Activated CD8-positive, alpha-beta memory T cell treated with anti-CD3 and anti-CD28 coated beads for 36 hours (primary cell): ENCODE data around the gene SLC18A2. TPM values are rescaled to one million over a fixed set of nuclear protein-coding genes. Genes with fewer than 3 reads are reported as not detected.

Experiments
- CTCF ChIA-PET: fragments of 350-600 bp; sonication (Branson Sonifier 250); formaldehyde crosslinking; loops from one replicate; lab custom pipeline; 2021; ENCODE audit warnings: antibody characterized with exemption; lab: Charles Lee
- POLR2A ChIA-PET: fragments of 350-600 bp; sonication (Branson Sonifier 250); formaldehyde crosslinking; loops from one replicate; lab custom pipeline; 2021; ENCODE audit warnings: antibody characterized with exemption; lab: Charles Lee
- total RNA-seq, 2 experiments: library from RNA; stranded (reverse); gene quantifications; one replicate each; pipeline ENCODE4 v1.2.3, GENCODE V29; 2021

Gene SLC18A2
- total RNA-seq: under 1 TPM in 1 of 2 experiments, not detected in 1; 0.04 TPM

GRCh38 chr10:117240621-117241529 is at the start of gene SLC18A2:
TSS of gene SLC18A2 (plus strand) at chr10:117241114. CDS start at chr10:117241694, 580 bp downstream.
- CTCF ChIA-PET: interaction anchor here (0.7 kb wide), 1 partner anchor 52 kb away, joined by 3 read pairs; no protein-coding TSS in a partner anchor
- POLR2A ChIA-PET: no interaction called here

- CTCF ChIA-PET: interaction anchor here (1.3 kb wide), 1 partner anchor 20 kb away, joined by 5 read pairs; no protein-coding TSS in a partner anchor
These were observed 43.7 kb upstream of the SLC18A2 start, which contains the start of gene KCNK18 for GRCh38 chr10:117197189-117197588. TSS of gene KCNK18 (plus strand) at chr10:117197489. CDS start at chr10:117197489, 0 bp downstream.

GRCh38 chr10:117198088-117198487 is 42.8 kb upstream of the SLC18A2 start:
- CTCF ChIA-PET: no interaction called here

More at GRCh38 chr10:117197189-117197588, 43.7 kb upstream of the SLC18A2 start, which contains the start of gene KCNK18:
- POLR2A ChIA-PET: no interaction called here

GRCh38 chr10:117201826-117202225 is 39.1 kb upstream of the SLC18A2 start:
- ChIA-PET POLR2A (no interaction called here), CTCF (no interaction called here)

More at GRCh38 chr10:117198088-117198487, 42.8 kb upstream of the SLC18A2 start:
- POLR2A ChIA-PET: no interaction called here

- ChIA-PET POLR2A (no interaction called here), CTCF (interaction anchor here (1.3 kb wide), 1 partner anchor 12 kb away, joined by 3 read pairs; no protein-coding TSS in a partner anchor)
These were observed 36.6 kb upstream of the SLC18A2 start for GRCh38 chr10:117204316-117204715.

GRCh38 chr10:117212176-117212575 is 28.7 kb upstream of the SLC18A2 start:
- CTCF ChIA-PET: no interaction called here
- POLR2A ChIA-PET: no interaction called here

- ChIA-PET CTCF (interaction anchor here (1.5 kb wide), 1 partner anchor 106 kb away, joined by 4 read pairs; no protein-coding TSS in a partner anchor), POLR2A (no interaction called here)
These were observed 26.5 kb upstream of the SLC18A2 start for GRCh38 chr10:117214401-117214800.

- POLR2A ChIA-PET: no interaction called here
- CTCF ChIA-PET: interaction anchor here (1.1 to 1.6 kb wide), 3 partner anchors 63 to 118 kb away, joined by 3 to 4 read pairs (median 4); no protein-coding TSS in a partner anchor
These were observed 25.8 kb upstream of the SLC18A2 start for GRCh38 chr10:117215079-117215478.

- ChIA-PET CTCF (interaction anchor here (0.7 to 3.0 kb wide), 30 partner anchors 8 to 280 kb away, joined by 3 to 17 read pairs (median 4); partner anchors contain the start of gene KCNK18), POLR2A (no interaction called here)
These were observed 24.9 kb upstream of the SLC18A2 start for GRCh38 chr10:117216028-117216427.

GRCh38 chr10:117216611-117217195 is 24.2 kb upstream of the SLC18A2 start:
- POLR2A ChIA-PET: no interaction called here
- CTCF ChIA-PET: interaction anchor here (0.7 to 3.0 kb wide), 33 partner anchors 9 to 1242 kb away, joined by 3 to 17 read pairs (median 4); partner anchors contain the start of gene KCNK18

GRCh38 chr10:117217196-117217761 is 23.6 kb upstream of the SLC18A2 start:
- CTCF ChIA-PET: interaction anchor here (0.8 to 3.0 kb wide), 28 partner anchors 9 to 1242 kb away, joined by 3 to 17 read pairs (median 4); partner anchors contain the start of gene KCNK18

GRCh38 chr10:117218654-117219053 is 22.3 kb upstream of the SLC18A2 start:
- POLR2A ChIA-PET: no interaction called here
- CTCF ChIA-PET: interaction anchor here (0.9 to 1.3 kb wide), 2 partner anchors 55 to 164 kb away, joined by 3 to 4 read pairs; no protein-coding TSS in a partner anchor

More at GRCh38 chr10:117217196-117217761, 23.6 kb upstream of the SLC18A2 start:
- POLR2A ChIA-PET: no interaction called here

- CTCF ChIA-PET: no interaction called here
- POLR2A ChIA-PET: no interaction called here
These were observed 19.7 kb upstream of the SLC18A2 start for GRCh38 chr10:117221156-117221711.

GRCh38 chr10:117222552-117222951 is 18.4 kb upstream of the SLC18A2 start:
- POLR2A ChIA-PET: no interaction called here
- CTCF ChIA-PET: no interaction called here

GRCh38 chr10:117222976-117223692 is 17.8 kb upstream of the SLC18A2 start:
- POLR2A ChIA-PET: no interaction called here
- CTCF ChIA-PET: no interaction called here

GRCh38 chr10:117223693-117224430 is 17.1 kb upstream of the SLC18A2 start:
- ChIA-PET CTCF (interaction anchor here (0.6 kb wide), 1 partner anchor 1047 kb away, joined by 5 read pairs; no protein-coding TSS in a partner anchor), POLR2A (no interaction called here)

GRCh38 chr10:117224881-117225280 is 16.0 kb upstream of the SLC18A2 start:
- POLR2A ChIA-PET: no interaction called here

More at GRCh38 chr10:117224881-117225280, 16.0 kb upstream of the SLC18A2 start:
- CTCF ChIA-PET: interaction anchor here (0.6 kb wide), 1 partner anchor 1046 kb away, joined by 5 read pairs; no protein-coding TSS in a partner anchor
